ENCODE measurements around the gene KRT78. TPM values are rescaled to one million over a fixed set of nuclear protein-coding genes. Genes with fewer than 3 reads are reported as not detected.

Gene KRT78
- polyA plus RNA-seq, 3 donors: not detected

DNA sequence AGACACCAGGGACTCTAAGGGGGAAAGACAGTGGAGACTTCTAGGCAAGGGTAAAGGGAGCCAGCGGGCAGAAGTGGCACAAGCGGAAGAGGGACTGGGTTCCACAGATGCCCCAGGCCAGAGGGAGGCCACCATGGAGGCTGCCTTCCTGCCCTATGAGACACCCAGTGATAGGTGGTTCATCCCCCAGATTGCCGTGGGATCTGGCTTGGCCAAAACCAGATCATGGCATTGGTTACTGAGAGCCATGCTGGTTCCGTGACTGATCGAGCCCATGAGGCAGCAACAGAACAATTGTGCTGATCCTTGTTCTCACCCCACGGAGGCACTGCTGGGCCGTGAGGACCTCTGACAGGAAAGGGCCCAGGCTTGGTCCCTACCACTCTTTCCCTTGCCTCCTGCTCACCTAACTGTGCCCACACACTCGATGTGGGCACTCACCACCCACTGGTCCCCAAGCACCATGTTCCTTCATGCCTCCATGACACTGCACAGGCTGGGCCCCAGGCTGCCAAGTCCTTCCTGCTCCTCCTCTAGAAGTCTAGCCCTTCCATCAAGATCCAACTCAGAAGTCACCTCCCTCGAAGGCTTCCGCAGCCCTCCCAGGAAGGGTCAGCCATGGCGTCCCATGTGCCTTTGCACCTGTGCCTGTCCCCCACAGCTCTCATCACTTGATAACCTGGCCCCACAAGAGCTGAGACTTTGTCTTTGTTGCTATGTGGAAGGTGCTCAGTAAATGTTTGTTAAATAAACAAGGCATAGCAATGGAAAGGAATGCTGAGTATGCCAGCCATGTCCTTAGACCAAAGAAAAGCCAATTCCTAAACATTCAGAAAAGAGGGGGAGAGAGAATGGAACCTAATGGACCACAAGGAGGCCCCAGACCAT, 21.9 kb downstream of the KRT78 start:
- DNase-seq: no peak

DNA sequence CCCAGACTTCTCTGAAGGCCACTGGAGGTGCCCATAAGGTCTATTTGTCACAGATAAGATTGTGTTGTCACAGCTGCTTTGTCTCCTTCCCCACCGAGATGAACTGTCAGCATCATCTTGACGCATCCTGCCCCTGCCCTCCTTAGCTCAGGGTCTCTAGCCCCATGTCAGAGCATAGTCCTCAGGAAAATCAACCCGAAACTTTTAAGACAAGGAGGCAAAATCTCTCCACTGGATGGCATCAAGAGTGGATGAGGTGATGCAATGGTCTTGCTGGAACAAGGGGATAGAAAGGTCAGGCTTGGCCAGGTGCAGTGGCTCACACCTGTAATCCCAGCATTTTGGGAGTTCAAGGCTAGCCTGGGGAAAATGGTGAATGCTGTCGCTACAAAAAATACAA, 22.8 kb downstream of the KRT78 start:
- DNase-seq: no peak

DNA sequence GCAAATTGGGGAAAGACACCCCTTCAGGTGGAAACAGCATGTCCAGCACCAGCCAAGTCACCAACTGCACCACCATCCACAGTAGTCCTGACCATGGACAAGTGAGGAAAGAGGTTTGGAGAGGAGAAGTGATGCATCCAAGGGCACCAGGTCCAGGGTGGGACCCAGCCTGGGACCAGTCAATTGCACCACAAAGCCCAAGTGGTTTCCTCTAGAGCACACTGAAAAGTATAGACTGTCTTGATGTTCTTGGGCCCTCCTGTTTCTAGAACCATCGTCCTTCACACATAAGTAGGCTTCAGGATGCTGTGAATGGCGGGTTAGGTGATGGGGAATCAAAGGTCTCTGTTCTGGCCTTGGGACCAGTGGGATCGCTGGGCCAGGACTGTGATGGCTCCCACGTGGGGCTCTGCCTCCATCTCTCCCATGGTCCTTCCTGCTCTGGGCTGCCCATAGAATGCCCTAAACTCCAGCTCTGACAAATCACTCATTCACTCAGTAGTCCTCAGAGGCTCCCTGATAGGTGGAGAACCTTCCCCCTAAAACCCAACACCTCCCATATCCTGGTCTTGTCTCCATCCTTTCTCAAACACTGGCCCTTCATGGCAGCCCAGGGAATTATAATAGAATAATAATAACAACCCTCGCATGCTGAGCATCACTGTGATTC, 23.9 kb downstream of the KRT78 start:
- no peak for DNase-seq

DNA sequence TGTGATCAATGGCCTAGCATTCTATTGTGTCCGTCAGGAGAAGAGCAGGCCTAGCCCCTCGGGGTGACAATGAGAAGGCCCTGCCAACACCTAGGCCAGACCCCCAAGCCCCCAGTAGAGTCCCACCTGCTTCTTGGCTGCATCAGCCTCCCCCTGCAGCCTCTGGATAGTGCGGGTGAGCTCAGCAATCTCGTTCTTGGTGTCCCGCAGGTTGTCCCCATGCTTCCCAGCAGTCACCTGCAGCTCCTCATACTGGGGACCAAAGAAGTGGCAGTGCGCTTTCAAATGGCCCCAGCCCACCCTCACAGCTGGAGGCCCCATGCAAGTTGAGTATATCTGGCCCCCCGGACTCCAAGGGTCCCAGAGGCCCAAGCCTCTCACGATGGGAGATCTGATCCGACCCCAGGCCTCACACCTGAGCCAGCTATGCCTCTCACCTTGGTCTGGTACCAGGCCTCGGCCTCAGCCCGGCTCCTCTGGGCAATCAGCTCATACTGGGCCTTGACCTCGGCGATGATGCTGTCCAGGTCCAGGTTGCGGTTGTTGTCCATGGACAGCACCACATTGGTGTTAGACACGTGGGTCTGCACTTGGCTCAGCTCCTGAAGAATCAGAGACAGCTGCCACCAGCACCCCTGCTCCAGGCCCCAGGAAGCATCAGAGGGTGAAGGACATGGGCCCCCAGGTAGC, 24.9 kb downstream of the KRT78 start:
- DNase-seq: no peak

GRCh38 chr12:52822771-52823510, 25.9 kb downstream of the KRT78 start:
- DNase-seq: no peak

DNA sequence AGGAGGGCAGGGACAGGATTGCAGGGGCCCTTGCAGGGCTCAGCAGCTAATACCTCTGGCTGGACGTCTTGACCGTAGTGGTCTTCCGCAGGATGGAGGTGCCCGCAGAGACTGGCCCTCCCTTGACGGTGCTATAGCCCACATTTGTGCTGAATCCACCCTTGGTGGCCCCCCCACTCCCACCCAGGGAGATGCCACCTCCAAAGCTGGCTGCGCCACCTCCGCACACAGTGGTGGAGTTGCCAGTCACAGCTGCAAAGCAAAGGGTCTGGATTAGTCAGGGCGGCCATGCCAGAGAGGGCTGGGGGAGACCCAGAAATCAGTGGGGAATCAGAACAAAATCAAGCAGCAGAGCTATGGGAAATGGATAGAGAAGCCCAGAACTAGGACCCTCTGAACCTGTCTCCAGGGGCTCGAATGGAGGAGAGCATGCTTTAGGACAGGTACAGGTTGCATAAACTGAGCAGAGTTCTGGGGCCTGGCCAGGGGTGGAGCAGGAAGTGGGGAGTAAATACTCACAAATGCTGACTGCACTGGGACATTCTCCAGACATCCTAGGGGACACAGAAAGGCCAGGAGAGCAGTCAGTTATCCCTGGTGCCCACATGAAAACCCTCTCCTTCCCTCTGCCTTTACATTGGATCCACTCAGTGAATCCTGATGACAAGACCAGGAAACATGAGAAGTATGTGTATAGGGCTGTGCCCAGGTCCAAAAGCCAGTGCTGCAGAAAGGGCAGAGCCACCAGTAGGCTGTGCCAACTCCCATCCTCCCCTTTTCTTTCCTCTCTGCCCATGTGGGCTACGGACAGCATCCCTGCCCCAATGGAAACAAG, 26.8 kb downstream of the KRT78 start:
- no peak for DNase-seq

DNA sequence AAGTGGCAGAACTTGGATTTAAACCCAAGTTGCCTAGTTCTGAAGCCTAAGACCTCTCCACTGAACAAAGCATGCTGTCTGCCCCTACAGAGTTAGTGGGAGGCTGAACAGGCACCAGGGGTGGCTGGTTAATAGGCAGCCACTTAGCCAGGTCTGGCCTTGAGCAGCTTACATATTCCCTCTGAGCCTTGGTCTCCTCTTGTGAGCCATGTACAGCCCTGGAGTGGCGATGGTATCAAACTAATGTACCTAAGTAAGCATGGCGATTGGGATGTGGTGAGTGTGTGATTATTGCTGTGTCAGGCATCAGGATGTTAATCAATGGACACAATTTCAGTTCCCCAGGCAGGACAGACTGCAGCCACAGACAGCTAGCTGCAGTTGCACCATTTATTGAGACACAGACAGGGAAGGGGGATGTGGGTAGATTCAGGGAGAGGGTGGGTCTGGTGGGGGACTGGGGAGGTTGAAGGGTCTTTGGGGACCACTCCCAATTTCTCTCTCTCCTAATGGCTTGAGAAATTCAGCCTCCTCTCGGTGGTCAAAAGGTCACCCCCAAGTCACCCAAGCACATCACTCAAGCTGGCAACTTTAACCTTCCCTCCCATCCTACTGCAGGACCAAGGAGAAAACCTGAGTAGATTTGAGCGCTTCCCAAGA, 27.6 kb downstream of the KRT78 start:
- DNase-seq: no peak

DNA sequence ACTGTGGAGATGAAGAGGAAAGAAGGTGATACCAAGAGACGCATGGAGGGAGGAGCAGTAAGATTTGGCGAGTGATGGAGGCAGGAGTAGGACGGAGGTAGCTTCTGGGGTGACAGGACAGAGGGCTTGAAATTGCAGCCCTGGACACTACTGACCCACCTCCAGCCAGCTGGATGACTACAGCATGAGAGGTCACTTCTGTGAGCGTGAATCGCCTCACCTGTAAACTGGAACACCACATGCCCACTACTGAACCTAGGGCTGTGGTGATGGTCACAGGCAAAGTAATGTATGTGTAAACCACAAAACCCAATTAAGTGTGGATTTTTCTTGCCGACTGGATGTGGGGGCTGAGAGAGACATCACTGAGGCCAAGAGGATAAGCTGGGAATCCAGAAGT, 28.3 kb downstream of the KRT78 start:
- DNase-seq: no peak

- no peak for DNase-seq
Observed at GRCh38 chr12:52819731-52820510, 28.9 kb downstream of the KRT78 start.

GRCh38 chr12:52818887-52819420, 29.8 kb downstream of the KRT78 start:
- DNase-seq: no peak

DNA sequence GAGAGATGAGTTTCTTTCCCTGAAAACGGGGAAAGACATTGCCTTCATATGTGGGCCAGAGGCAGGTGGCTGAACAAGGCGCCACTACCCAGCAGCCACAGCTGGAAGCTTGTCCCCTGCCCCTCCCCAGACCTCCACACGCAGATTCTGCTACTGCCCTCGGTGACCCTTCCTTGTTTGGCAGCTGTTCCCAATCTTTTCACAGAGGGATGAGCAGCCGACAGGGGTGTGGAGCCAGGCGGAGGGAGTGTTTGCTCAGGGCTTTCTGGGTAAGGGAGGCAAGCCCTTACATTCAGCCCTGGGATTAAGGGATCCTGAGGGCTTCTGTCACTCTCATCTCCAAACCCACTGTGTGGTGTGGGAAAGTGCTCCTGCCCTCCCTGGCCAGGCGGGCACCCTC, 30.4 kb downstream of the KRT78 start:
- DNase-seq: no peak

DNA sequence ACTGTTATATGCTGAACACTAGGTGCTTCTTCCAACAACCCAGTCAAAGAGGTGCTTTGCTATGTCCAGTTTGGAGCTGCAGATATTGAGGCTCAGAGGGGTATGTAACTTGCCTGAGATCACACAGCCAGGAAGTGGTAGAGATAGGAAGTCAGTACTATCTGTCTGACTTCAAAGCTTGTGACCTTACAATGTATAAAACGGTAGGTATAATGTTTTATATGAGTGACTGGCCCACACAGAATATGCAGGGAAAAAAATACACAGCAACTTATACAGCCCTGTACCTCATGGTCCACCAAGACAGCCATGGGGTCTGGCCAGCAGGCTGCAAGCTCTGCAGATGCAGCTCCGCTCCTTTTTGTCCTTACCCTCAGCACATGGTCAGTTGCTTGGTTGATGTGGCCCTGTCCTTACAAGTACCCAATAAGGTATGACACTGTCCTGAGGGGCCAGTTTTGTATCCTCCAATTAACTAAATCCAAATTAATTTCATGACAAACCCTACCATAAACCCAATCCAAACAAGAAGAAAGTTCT, 31.0 kb downstream of the KRT78 start:
- no peak for DNase-seq

DNA sequence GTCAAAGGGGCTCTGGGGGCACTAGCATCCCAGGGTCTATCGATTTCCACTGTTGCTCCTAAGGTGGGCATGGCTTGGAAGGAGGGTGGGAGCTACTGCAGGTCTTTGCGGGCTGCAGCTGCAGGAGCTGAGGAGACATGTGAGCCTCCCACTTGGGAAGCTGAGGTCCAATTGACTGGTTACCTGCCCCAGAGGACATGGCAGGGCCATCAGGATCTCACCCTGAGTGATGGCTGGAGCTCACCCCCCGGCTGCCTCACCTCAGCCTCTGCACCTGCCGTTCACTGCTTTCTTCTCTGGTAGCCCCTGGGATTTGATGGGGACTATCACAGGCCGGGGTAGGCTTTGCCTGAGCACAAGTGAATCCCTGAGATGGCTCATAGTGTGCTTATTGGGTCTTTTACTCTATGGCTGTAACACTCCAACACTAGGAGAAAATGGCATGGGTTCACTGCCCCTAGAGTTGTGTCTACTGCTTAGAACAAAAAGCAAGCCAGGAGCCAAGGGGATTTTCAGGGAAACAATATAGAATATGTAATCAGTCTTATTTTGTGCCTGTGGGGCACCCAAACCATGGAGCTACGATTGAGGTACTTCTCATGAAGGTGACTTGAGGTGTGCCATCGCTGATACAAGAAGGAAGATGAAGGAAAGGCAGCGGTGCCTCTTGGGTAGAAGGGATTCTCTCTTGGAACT, 31.6 kb downstream of the KRT78 start:
- DNase-seq: no peak

DNA sequence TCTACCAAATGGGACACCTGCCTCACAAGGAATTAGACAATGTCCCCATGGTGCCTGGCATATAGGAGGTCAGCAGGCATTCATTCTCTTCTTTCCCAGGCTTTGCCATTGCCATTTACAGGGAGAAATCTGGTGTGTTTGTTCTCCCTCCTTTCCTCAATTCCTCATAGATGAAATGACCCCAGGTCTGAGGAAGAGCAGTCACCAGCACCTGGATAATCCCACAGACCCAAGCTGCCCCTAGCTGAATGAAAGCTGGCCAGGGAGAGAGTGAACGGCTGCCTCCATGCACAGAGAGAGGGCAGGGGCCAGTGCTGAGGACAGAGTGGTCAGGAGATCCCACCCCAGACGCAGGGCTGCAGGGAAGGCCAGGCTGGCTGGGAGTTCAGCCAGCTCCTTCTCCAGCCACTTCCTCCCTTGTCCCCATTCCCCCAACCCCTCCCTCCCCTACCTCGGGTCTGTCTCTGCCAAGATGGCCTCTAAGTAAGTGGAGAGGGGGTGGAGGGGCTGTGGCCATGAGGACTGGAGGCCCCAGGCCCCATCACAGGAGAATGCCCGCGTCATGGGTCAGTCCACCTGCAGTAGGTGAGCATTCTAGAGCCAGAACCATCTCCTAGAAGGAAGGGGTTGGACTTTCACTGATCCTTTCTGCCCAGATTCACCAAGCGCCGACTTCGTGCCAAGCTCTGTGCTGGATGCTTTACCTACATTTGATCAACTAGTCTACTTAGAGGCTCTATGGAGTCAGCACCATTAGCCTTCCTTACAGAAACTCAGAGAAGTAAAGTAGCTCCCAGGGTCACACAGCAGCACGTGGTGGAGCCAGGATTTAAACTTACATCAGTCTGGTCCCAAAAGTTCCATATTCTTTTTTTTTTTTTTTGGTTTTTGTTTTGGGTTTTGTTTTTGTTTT, 32.9 kb downstream of the KRT78 start:
- no peak for DNase-seq

DNA sequence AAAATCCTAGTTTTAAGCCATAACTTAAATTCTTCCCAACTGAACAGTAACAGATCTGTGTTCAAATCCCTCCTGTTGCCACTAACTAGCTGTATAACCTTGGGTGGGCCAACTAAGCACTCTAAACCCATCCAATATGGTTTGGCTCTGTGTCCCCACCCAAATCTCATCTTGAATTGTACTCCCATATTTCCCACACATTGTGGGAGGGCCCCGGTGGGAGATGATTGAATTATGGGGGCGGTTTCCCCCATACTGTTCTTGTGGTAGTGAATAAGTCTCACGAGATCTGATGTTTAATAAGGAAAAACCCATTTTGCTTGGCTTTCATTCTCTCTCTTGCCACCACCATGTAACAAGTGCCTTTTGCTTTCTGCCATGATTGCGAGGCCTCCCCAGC, 33.6 kb downstream of the KRT78 start:
- DNase-seq: no peak

DNA sequence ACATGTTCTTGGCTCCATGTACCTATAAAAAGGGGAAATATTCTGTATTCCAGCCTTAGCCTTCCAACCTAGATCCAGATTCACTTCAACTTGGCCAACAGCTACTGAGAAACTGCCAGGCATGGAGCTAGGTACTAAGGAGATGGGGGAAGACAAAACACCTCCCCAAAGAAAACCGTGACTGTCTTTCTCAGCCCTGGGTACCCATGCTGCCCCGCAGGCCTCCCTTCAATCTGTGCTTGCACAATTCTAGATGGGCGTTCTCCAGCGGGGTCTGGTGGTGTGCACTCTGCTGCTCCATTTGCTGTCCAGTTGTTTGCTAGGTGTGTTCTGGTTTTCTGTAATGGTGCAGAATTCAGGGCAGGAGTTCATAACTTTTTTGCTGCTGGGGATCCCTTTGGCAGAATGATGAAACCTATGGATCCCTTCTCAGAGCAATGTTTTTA, 34.1 kb downstream of the KRT78 start:
- DNase-seq: no peak
